Activated CD8-positive, alpha-beta T cell treated with anti-CD3 and anti-CD28 coated beads for 36 hours (primary cell): ENCODE results near the gene PTRHD1. TPM values are rescaled to one million over a fixed set of nuclear protein-coding genes. Genes with fewer than 3 reads are reported as not detected.

Experiments used
- ATAC-seq: fragments of 200-7000 bp; cut with Tn5 transposase; one replicate; pipeline ENCODE4 v1.10.0; 2021; ENCODE audit warnings: mild to moderate bottlenecking, moderate library complexity
- CTCF ChIA-PET: fragments of 350-600 bp; sonication (Branson Sonifier 250); formaldehyde crosslinking; loops from one replicate; lab custom pipeline; 2021; ENCODE audit warnings: antibody characterized with exemption; lab: Charles Lee
- POLR2A ChIA-PET: fragments of 350-600 bp; sonication (Branson Sonifier 250); formaldehyde crosslinking; loops from one replicate; lab custom pipeline; 2021; ENCODE audit warnings: antibody characterized with exemption; lab: Charles Lee
- DNase-seq: peaks from one replicate; pipeline ENCODE4 v3.0.0-alpha.2; 2020
- H3K27ac Mint-ChIP-seq: one replicate; pipeline ENCODE4 v1.8.0; 2021; ENCODE audit warnings: mild to moderate bottlenecking, mixed read lengths
- H3K27me3 Mint-ChIP-seq: one replicate; pipeline ENCODE4 v1.8.0; 2021; ENCODE audit warnings: mixed read lengths
- H3K36me3 Mint-ChIP-seq: one replicate; pipeline ENCODE4 v1.8.0; 2021; ENCODE audit warnings: low read depth, mixed read lengths
- H3K4me1 Mint-ChIP-seq: one replicate; pipeline ENCODE4 v1.8.0; 2021; ENCODE audit warnings: low read depth, mixed read lengths
- H3K4me3 Mint-ChIP-seq: one replicate; pipeline ENCODE4 v1.8.0; 2021; ENCODE audit warnings: mild to moderate bottlenecking, moderate library complexity, mixed read lengths
- H3K9me3 Mint-ChIP-seq: one replicate; pipeline ENCODE4 v1.8.0; 2021; ENCODE audit warnings: mixed read lengths
- intact Hi-C: fragments of 100-400 bp; cut with micrococcal nuclease; formaldehyde crosslinking; loops from one replicate; pipeline ENCODE4 v1.10.0; 2022
- total RNA-seq, 2 experiments: library from RNA; stranded (reverse); gene quantifications; one replicate each; pipeline ENCODE4 v1.2.3, GENCODE V29; 2021
- TF ChIP-seq, protein P1 (sequence below): fragments of 200-600 bp; IDR thresholded peaks from one replicate; pipeline ENCODE4 v1.8.0; 2022; ENCODE audit warnings: antibody characterized with exemption, mild to moderate bottlenecking

Gene PTRHD1
- total RNA-seq, 2 experiments from 2014 or later = 23.2 to 24.9 TPM

DNA sequence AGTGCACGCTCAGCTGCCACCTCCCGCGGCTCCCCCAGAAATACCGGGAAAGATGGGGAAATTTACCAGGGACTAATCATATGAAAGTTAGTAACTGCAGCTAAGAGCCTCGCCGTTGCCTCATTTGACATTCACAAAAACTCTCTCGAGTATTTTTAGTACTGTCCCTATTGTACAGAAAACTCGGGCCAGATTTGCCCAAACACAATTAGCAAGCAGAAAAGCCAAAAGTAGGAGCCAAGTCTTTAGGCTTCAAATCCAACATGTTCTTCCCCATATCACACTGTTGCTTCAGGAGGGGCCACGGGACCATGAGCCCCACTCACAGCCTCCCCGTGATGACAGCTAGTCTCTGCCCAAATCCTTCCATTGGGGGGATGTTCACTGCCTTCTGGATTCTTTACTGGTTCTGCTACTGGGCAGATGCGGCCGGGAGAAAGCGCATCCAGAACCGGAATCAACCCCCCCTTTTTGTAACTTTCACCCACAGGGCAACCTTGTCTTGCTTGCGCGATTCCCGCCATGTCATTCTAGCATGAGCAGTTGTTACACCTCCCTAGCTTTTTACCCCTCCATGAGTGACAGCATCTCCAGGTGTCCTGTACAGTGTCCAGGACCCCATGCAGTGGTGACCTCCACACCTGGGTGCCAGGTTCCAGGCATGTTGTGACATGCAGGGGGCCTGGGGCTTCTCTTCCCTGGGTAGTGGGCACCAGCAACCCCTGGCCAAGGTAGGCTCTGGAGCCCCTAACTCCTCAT, 35.2 kb upstream of the PTRHD1 start:
- Mint-ChIP-seq H3K4me3 (no peak overlapping the region), H3K27ac (no peak overlapping the region), H3K36me3 (peaks cover 20% of the 10 kb centered on the region), H3K9me3 (no peaks in the 10 kb centered on the region), H3K27me3 (no peaks in the 10 kb centered on the region), H3K4me1 (peaks cover 18% of the 10 kb centered on the region)
- intact Hi-C loops = no loop called here
- ChIA-PET CTCF (interaction anchor here (0.6 to 5.5 kb wide), 27 partner anchors 8 to 438 kb away, joined by 3 to 94 read pairs (median 3); no protein-coding TSS in a partner anchor), POLR2A (interaction anchor here (0.8 to 1.1 kb wide), 2 partner anchors 10 to 35 kb away, joined by 3 read pairs; partner anchors contain the start of genes CENPO and PTRHD1)
- TF ChIP-seq, protein P1, sequence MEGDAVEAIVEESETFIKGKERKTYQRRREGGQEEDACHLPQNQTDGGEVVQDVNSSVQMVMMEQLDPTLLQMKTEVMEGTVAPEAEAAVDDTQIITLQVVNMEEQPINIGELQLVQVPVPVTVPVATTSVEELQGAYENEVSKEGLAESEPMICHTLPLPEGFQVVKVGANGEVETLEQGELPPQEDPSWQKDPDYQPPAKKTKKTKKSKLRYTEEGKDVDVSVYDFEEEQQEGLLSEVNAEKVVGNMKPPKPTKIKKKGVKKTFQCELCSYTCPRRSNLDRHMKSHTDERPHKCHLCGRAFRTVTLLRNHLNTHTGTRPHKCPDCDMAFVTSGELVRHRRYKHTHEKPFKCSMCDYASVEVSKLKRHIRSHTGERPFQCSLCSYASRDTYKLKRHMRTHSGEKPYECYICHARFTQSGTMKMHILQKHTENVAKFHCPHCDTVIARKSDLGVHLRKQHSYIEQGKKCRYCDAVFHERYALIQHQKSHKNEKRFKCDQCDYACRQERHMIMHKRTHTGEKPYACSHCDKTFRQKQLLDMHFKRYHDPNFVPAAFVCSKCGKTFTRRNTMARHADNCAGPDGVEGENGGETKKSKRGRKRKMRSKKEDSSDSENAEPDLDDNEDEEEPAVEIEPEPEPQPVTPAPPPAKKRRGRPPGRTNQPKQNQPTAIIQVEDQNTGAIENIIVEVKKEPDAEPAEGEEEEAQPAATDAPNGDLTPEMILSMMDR = no peak
- no peak for DNase-seq
- ATAC-seq = no peak

DNA sequence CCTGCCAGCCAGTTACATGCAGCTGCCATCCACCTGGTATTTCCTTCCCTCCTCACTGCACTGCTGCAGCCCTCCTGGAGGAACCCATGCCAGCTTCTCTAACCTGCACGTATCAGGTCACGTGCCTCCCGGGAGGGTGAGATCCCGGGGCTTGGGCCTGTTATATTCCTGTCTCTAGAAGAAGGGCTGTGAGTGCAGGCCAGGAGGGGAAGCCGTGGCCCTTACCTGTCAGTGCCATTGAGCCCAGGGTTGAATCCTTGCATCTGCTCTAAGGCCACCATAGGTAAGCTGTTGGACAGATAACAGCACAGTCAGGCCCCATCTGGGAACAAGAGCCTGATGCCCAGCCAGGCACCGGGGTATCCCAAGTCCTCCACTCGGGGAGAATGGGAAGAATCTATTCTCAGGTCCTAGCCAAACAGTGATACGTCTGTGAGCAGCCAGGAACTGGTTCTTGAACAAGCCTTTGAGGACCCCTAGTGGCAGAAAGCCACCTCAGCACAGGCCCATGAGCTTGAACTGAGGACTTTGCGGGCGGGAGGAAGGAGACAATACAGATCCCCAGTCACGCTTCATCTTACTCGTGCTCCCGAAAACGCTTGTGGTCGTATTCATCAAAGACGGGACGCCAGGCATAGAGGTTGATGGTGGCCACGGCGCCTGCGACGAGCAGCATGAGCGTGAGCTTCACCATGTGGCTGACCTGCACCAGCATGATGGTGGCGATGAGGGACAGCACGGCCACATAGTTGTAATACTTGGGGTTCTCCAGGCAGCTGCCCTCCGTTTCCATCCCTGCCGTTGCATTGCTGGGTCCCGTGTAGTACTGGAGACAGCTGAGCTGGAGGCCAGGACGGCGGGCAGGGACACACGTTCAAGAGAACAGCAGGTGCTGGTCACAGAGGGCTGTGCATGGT, 34.4 kb upstream of the PTRHD1 start:
- TF ChIP-seq, protein P1 = peak; percentile 84
- peaks cover 26% of the 10 kb centered on the region for H3K36me3 Mint-ChIP-seq
- POLR2A ChIA-PET = interaction anchor here (0.8 to 1.1 kb wide), 2 partner anchors 9 to 34 kb away, joined by 3 read pairs; partner anchors contain the start of genes CENPO and PTRHD1
- peak; percentile 86 for ATAC-seq
- DNase-seq = peak; percentile 85
- CTCF ChIA-PET = interaction anchor here (0.6 to 5.5 kb wide), 31 partner anchors 9 to 438 kb away, joined by 3 to 94 read pairs (median 3); no protein-coding TSS in a partner anchor
- H3K4me3 Mint-ChIP-seq = no peak overlapping the region
- H3K27ac Mint-ChIP-seq = peak overlapping the region; percentile 43
- H3K4me1 Mint-ChIP-seq = peaks cover 18% of the 10 kb centered on the region
- intact Hi-C loops = loop anchor here (2.0 kb wide), 1 partner anchor 417 kb away; no protein-coding TSS in a partner anchor
- H3K27me3 Mint-ChIP-seq = no peaks in the 10 kb centered on the region
- no peaks in the 10 kb centered on the region for H3K9me3 Mint-ChIP-seq

DNA sequence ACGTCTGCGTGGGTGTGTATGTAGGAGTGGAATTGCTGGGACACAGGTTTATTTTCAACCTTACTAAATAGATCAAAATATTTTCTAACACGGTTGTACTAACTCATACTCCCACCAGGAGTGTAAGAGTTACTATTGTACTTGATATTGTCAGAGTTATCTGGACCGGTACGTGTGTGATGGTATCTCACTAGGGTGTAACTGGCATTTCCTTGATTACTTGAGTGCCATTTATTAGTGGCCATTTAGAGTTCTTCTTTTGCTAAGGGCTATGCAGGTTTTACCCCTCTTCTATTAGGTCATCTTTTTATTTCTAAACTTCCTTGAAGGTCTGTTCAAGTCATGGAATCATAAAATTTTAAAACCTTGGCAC, 33.6 kb upstream of the PTRHD1 start:
- Mint-ChIP-seq H3K36me3 (peaks cover 33% of the 10 kb centered on the region), H3K4me1 (peaks cover 18% of the 10 kb centered on the region), H3K27me3 (no peaks in the 10 kb centered on the region), H3K27ac (peak overlapping the region; percentile 55), H3K9me3 (no peaks in the 10 kb centered on the region), H3K4me3 (no peak overlapping the region)
- TF ChIP-seq, protein P1 = no peak
- DNase-seq (no peak), ATAC-seq (no peak)
- POLR2A ChIA-PET = interaction anchor here (0.8 kb wide), 1 partner anchor 404 kb away, joined by 5 read pairs; no protein-coding TSS in a partner anchor
- CTCF ChIA-PET = interaction anchor here (1.0 to 5.0 kb wide), 9 partner anchors 8 to 437 kb away, joined by 3 to 94 read pairs (median 7); no protein-coding TSS in a partner anchor
- intact Hi-C loops = loop anchor here (2.0 kb wide), 1 partner anchor 416 kb away; no protein-coding TSS in a partner anchor

DNA sequence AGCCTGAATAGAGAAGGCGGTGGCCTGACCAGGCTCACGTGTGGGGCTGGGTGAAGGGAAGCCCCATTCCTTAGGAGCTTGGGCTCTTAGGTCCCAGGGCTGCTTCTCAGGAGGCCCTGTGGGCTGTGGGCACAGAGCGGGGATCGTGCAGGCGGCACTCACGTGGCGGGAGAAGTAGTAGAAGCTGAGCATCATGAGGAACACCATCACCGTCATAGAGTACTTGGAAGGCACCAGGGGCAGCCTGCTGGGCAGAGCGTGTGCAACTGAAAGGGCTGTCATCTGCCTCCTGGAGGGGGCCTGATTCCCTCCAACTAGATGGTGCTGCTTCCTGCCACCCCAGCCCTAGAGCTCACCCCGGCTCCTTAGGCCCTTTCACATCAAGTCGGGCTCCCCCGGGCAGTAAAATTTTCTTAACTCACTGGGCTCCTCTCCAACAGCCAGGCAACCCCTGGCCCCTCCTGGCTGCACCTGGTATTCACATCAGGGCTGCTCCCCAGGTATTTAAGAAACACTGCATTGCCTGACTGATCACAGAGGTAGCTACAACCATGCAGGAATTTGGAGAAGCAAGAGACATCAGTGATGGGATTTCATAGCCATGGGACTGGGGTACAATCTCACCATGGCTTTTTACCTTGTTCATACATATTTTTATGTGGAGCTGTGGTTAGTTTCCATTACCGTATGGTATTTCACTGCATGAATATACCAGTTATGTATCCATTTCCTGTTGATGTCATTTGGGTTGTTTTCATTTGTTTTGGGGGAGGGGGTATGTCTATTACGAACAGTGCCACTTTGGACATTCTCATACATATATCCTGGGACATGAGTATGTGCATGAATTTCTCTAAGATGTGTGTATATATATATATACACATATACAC, 32.9 kb upstream of the PTRHD1 start:
- intact Hi-C loops = loop anchor here (2.0 kb wide), 1 partner anchor 415 kb away; no protein-coding TSS in a partner anchor
- H3K36me3 Mint-ChIP-seq = peaks cover 33% of the 10 kb centered on the region
- DNase-seq (no peak), ATAC-seq (peak; percentile 14)
- POLR2A ChIA-PET = interaction anchor here (0.8 to 1.3 kb wide), 2 partner anchors 12 to 403 kb away, joined by 4 to 5 read pairs; no protein-coding TSS in a partner anchor
- no peaks in the 10 kb centered on the region for H3K9me3 Mint-ChIP-seq
- H3K27ac Mint-ChIP-seq = peak overlapping the region; percentile 55
- peaks cover 18% of the 10 kb centered on the region for H3K4me1 Mint-ChIP-seq
- no peaks in the 10 kb centered on the region for H3K27me3 Mint-ChIP-seq
- no peak overlapping the region for H3K4me3 Mint-ChIP-seq
- CTCF ChIA-PET = interaction anchor here (1.4 to 5.0 kb wide), 6 partner anchors 12 to 417 kb away, joined by 3 to 94 read pairs (median 6); no protein-coding TSS in a partner anchor
- TF ChIP-seq, protein P1 = no peak
